GM19351 (cell line): ENCODE data around the gene ATG16L1.
A peak's percentile ranks its signal among the peaks of the same experiment; 100 is the strongest.

Experiments
- ATAC-seq: cut with Tn5 transposase; IDR thresholded peaks from one replicate; pipeline ENCODE4 v1.9.1; 2021; ENCODE audit warnings: mild to moderate bottlenecking, moderate library complexity; ENCODE audit not compliant: unreplicated experiment

The ATG16L1 gene

GRCh38 chr2:233258211-233258610, 6.7 kb downstream of the ATG16L1 start:
- no peak for ATAC-seq

GRCh38 chr2:233259730-233260129, 8.3 kb downstream of the ATG16L1 start:
- ATAC-seq: no peak

- ATAC-seq: no peak
Measured at GRCh38 chr2:233260661-233261060, 9.2 kb downstream of the ATG16L1 start.

GRCh38 chr2:233261819-233262555, 10.5 kb downstream of the ATG16L1 start:
- ATAC-seq: peak; percentile 84

- ATAC-seq: no peak
Measured at GRCh38 chr2:233262562-233262961, 11.1 kb downstream of the ATG16L1 start.

- no peak for ATAC-seq
Measured at GRCh38 chr2:233263045-233263570, 11.6 kb downstream of the ATG16L1 start.

GRCh38 chr2:233264667-233265066, 13.2 kb downstream of the ATG16L1 start:
- ATAC-seq: no peak

GRCh38 chr2:233265899-233266431, 14.5 kb downstream of the ATG16L1 start:
- ATAC-seq: no peak

GRCh38 chr2:233266481-233266880, 15.0 kb downstream of the ATG16L1 start:
- ATAC-seq: no peak

GRCh38 chr2:233267516-233268245, 16.2 kb downstream of the ATG16L1 start:
- peak; percentile 89 for ATAC-seq

- ATAC-seq: no peak
Measured at GRCh38 chr2:233270366-233270765, 18.9 kb downstream of the ATG16L1 start.

- ATAC-seq: no peak
Measured at GRCh38 chr2:233270951-233271350, 19.5 kb downstream of the ATG16L1 start.

- ATAC-seq: no peak
Measured at GRCh38 chr2:233271693-233272092, 20.2 kb downstream of the ATG16L1 start.

GRCh38 chr2:233273120-233273519, 21.6 kb downstream of the ATG16L1 start:
- no peak for ATAC-seq

- ATAC-seq: no peak
Measured at GRCh38 chr2:233275223-233275622, 23.8 kb downstream of the ATG16L1 start.

- ATAC-seq: no peak
Measured at GRCh38 chr2:233278921-233279320, 27.4 kb downstream of the ATG16L1 start.

- no peak for ATAC-seq
Measured at GRCh38 chr2:233280114-233280693, 28.7 kb downstream of the ATG16L1 start.

GRCh38 chr2:233281553-233281952, 30.1 kb downstream of the ATG16L1 start:
- no peak for ATAC-seq

GRCh38 chr2:233281992-233282603, 30.6 kb downstream of the ATG16L1 start:
- no peak for ATAC-seq

- ATAC-seq: no peak
Measured at GRCh38 chr2:233285921-233286320, 34.4 kb downstream of the ATG16L1 start.

- ATAC-seq: no peak
Measured at GRCh38 chr2:233287871-233288270, 36.4 kb downstream of the ATG16L1 start.
